T-helper 9 cell (primary cell): Measurements from ENCODE around the gene TEX53.

Experiments
- DNase-seq: peaks from one replicate; pipeline ENCODE4 v3.0.0-alpha.2; 2020
- total RNA-seq, 2 donors: gene quantifications; one replicate each; lab custom pipeline; 2026; lab: John Stamatoyannopoulos, UW

The TEX53 gene
- total RNA-seq: 0 reads per million in 2 donors

DNA sequence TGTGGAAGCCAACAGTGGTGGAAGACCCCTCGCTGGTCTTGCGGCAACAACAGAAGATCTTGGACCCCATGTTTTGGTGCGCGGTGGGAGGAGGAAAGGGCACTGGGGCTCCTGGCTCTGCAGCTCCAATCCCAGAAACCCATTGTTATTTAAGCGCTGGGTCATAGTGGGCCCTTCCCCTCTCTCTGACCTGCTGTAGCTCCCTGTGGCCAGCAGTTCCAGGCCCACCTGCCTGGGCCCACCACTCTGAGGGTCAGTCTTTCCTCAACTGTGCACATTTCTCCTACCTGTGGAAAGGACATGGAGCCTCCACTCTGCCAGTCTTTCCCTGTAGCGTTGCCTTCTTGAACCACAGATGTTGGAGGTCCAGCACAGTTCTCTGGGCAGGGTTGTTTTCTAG, at the start of gene TEX53:
TEX53 (minus strand) TSS at position 101 of the 400 bp plus-strand sequence; CDS start at position 70, 31 bp downstream.
- no peak for DNase-seq

DNA sequence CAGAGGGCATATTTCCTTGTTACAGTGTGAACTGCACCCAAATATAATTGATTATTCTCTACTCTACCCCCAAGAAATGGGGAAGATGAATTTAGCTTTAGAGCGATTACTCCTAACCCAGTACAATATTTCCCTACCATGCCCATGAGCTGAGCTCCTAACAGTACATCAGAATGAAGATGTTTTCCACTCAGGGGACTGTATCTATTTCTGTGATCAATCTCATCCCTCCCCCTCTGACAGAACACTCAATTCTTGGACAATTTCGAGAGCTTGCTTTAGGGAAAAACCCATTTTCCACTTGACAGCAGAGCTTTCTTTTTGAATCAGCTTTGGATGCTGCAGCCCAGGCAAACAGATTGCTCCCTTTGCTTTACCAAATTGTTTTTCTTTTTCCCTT, 49.1 kb upstream of the TEX53 start:
- DNase-seq: no peak

DNA sequence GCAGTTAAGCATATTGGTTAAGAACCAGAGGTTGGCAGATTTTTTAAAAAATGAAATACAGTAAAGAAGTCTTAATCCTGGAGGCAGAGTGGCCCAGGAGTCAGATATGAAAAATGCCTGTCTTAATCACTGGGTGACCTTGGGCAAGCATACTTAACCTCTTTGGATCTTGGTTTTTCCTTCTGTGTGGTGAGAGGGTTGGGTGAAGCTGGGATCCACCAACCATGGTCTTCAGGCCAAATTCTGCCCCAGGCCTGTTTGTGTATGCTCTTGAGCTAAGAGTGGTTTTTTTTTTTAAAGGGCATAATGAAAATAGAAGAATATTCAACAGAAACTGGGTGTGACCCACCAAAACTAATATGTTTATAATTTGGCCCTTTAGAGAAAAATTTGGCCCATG, 44.4 kb upstream of the TEX53 start:
- DNase-seq: no peak

DNA sequence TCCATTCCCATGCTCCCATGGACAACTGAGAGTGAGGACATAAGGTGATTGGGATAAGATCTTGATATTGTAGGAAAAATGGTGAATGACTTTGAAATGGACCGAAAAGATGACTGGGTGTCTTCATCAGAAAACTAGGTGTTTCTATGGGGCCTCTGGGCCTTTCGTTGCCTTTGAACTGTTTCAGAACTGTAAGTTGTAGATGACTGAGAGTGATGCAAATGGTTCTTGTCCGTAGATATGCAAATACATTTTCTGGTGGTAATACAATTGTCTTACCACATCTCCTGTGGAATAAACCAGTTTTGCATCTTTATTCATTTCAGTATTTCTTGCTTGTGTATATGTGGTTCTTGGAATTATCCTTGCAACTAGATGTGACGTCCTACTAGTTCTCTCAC, 40.3 kb upstream of the TEX53 start:
- DNase-seq: no peak

DNA sequence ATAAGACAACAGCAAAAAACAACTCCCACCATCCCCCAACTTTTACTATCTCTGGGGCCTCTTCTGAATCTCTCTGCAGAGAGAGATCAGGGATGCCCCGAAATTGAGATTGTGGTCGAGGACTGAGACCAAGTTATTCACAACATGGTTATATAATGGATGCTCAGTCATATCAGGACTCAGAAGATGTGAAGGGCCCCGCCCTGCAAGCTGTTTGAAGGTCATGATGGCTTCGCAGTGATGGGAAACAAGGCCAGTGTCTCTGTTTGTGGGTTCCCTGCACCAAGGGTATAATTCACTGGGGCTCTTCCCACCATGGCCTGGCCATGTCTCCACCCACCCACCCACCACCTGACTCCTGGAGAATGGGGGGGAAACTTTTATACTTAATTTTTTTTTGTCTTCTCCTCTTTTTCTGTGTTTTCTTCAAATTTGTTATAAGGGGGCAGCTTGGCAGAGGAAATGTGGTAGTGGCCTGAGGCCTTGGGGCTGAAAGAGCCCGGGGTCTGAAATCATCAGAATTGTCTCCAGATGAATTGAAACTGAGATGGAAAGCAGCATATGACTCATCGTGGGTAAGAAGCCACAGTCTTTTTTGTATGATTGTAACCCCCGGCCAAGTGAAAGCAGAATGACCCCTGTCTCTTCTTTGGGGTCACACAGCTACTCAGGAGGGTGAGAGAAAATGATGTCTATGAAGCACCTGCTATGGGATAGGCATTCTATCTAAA, 39.4 kb upstream of the TEX53 start:
- DNase-seq: no peak

DNA sequence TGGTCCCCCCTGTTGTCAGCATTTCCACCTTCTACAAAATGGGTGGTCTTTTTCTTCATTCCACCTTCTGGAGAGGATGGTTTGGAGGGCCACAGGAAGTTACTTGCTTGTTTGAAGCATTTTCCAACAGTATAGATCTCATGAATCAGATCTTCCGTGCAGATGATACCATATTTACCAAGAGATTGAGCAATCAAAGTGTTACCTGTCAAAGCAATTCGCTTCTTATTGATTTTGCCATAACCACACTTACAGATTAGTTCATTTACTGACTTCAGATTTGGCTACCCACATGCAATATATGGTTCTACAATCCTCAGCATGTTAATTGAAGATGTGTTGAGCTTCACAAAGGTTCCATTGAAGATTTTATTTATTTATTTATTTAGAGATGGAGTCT, 38.3 kb upstream of the TEX53 start:
- no peak for DNase-seq

DNA sequence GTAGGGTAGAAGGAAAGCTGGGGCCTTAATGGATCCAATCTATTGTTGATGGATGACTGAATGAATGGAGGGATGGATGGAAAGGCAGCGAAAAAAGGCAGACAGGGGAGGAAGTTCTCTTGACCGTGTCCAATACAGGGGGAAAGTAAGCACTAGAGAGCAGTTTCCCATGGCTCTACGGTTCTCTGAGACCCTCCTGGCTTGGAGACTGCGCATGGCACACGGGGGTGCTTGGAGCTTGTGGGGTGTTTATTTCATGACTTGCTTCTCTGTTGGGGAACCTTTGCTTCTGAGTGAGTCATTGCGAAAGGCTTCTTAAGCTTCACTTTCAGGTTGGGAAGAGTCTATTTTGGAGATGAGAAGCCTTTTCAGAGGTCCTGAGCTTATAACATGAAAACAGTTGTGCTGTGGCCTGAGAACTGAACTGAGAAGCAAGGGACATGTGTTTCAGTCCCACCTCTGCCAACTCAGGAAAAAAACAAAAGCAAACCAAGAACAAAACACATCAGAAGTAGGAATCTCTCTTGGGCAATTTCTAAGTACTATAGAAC, 37.2 kb upstream of the TEX53 start:
- no peak for DNase-seq

DNA sequence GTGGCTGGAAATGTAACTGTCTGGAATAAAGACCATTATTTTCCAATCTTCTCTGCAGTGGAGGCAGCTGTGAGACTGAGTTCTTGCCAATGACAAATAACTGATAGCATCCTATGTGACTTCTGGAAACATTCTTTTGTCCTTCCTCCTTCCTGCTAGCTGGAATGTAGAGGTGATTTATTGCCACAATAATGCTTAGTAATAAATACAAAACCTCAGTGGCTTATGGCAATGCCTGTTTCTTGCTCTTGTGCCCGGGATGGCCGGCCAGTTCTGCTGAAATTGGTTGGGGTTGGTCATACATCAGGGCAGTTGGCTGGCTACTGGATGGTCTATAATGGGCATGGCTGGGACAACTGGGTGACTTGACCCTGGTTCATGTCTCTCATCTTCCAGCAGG, 36.5 kb upstream of the TEX53 start:
- no peak for DNase-seq

DNA sequence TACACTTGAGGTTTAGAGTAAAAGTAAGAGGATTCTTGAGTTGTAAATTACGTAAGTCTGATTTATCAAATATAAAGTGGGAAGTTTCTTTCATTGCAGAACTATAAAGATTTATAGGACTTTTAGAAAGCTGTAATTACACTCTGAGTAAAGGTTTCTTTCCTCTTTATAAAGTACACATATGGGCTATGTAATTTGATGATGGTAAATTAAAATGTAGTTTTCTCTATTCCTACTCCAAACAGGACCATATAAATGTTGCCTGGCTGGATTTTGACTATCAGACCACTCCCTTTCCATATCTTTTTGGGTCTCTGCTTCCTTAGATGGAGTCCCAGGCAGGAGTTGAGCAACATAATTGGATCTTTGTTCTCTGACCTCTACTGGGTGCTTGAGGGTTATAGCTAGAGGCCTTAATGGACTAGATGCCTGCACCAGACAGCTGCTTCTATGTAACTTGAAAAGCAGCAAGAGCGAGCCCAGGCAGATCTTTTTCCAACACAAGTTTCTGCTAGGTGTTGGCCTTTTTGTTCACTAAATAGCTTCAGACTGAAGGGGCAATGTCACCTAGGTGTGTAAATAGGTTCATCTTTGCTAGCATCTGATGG, 35.7 kb upstream of the TEX53 start:
- no peak for DNase-seq

DNA sequence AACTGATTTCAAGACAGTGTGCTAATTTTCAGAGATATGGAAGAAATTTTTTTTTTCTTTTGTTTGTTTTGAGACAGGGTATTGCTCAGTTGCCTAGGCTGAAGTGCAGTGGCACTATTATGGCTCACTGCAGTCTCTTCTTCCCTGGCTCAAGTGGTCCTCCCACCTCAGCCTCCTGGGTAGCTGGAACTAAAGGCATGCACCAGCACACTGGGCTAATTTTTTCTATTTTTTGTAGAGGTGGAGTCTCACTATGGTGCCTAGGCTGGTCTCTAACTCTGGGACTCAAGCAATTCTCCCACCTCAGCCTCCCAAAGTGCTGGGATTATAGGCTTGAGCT, 34.3 kb upstream of the TEX53 start:
- DNase-seq: no peak

DNA sequence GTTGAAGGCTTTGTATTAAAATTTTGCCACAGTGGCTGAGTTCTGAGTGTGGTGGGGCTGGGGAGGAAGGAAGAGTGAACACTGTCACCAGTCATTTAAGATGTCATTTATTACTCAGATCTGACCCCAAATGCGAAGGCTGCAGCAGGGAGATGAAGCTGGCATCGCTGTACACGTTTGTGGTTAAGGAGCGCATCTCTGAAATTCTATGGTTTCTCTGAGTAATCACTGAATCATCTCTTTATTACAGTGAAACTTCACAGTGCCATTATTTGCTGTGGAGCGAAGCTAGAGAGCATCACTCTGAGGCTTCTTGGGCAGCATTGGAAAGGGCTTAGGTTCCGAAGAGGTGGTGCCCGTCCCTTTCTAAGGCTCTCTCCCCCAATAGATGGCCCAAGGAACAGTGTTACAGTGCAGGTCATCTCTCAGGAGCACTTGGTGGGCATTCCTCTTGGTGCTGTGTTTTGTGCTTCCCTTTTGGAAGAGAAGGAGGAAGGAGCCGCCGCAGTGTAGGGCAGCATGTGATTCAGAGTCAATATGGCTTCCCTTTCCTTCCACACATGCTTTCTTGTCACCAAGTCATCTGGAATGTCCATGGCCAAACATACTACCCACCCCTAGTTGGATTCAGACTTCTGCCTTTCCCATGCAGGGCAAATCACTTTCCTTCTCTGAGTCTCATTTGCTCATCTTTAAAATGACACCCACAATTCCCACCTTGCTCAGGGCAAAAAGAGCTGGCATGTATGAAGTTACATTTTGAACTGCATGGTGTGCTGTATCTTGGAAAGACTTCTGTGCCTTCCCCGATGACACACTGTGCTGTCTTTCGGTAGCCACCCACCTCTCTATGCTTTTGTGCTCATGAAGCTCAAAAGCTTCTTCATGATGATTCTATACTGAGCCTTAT, 33.7 kb upstream of the TEX53 start:
- DNase-seq: peak; percentile 32

DNA sequence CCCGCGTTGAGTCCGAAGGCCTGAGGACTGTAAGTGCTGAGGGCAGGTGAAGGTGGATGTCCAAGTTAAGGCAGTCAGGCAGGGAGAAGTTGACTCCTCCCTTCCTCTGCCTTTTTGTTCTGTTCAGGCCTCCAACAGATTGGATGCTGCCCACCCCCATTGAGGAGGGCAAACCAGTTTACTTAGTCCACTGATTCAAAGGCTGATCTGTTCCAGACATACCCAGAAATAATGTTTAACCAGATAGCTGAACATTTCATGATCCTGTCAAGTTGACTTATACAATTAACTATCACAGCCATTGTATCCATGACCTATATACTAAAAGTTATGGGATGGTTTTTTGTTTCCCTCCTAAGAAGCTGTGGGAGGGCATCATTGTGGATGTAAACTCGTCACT, 32.7 kb upstream of the TEX53 start:
- no peak for DNase-seq

DNA sequence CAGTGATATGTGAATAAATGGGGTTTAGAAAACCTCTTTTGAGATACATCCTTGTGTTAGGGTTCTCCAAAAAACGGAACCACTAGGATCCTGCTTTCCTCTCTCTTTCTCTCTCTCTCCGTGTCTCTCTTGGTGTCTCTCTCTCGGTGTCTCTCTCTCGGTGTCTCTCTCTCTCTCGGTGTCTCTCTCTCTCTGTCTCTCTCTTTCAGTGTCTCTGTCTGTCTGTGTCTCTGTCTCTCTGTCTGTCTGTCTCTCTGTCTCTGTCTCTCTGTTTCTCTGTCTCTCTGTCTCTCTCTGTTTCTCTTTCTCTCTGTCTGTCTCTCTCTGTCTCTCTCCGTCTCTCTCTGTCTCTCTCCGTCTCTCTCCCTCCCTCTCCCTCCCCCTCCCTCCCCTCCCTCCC, 32.2 kb upstream of the TEX53 start:
- no peak for DNase-seq

DNA sequence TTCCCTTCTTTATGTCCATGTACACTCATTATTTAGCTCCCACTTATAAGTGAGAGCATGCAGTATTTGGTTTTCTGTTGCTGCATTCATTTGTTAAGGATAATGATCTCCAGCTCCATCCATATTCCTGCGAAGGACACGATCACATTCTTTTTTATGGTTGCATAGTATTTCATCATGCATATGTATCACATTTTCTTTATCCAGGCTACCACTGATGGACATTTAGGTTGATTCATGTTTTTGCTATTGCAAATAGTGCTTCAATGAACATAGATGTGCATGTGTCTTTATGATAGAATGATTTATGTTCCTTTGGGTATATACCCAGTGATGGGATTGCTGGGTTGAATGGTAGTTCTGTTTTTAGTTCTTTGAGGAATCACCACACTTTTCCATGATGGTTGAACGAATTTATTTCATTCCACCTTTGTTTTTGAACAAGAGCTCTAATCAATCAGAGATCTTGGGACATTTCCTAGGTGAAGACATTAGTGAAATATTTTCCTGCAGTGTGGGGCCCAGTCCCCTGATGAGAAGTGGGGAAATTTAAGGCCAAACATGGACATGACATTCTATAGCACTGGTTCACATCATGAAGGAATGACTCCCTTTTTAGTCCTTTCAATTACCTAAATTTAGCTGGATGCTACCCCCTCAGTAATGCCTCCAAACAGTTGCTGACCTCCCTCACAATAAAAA, 31.5 kb upstream of the TEX53 start:
- no peak for DNase-seq

DNA sequence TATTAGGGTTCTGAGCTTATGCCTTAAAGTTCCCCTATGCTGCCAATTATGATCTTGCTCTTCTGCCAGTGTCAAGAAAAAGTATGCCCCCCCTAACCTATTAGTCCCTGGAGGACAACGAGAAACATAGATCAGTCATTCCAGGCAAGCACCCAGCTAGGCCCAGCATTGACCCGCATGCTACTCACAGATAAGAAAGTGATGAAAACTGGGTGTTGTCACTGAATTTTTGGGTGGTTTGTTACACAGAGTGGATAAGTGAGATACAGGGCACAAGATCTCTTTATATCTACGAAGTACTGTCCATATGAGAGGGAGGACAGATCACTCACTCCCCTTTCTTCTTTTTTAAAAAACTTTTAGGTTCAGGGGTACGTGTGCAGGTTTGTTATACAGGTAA, 30.8 kb upstream of the TEX53 start:
- no peak for DNase-seq

DNA sequence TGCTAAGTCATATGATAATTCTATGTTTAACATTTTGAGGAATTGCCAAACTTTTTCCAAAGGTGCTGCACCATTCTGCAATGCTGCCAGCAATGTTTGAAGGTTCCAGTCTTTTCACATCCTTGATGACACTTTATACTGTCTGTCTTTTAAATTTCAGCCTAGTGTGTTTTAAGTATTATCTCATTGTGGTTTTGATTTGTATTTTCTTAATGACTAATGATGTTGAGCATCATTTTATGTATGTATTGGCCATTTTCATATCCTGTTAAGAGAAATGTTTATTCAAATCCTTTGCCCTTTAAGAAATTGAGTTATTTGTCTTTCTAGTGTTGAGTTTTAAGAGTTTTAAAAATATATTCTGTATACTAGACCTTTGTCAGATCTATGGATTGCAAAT, 29.4 kb upstream of the TEX53 start:
- no peak for DNase-seq

DNA sequence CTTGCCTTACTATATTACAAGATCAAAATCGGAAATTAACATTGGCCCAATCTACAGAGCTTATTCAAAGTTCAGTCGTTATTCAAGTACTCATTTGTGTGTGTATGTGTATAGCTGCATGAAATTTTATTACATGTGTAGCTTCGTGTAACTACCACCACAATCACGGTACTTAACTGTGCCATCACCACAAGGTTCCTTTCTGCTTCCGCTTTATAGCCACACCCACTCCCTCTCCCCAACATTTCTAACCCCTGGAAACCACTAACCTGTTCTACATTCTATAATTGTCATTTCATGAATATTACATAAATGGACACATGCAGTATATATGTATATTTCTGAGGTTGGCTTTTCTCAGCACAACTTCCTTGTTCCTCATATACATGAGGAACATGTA, 28.3 kb upstream of the TEX53 start:
- no peak for DNase-seq

DNA sequence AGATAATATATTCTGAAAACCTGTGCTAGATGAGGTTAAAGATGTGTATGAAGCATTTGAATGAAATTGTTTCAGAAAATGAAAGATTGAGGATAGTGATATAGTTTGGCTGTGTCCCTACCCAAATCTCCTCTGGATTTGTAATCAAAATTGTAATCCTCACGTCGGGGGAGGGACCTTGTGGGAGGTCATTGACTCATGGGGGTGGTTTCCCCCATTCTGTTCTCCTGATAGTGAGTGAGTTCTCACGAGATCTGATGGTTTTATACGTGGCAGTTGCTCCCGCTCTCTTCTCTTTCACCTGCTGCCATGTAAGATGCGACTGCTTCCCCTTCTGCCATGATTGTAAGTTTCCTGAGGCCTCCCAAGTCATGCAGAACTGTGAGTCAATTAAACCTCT, 26.4 kb upstream of the TEX53 start:
- DNase-seq: no peak

DNA sequence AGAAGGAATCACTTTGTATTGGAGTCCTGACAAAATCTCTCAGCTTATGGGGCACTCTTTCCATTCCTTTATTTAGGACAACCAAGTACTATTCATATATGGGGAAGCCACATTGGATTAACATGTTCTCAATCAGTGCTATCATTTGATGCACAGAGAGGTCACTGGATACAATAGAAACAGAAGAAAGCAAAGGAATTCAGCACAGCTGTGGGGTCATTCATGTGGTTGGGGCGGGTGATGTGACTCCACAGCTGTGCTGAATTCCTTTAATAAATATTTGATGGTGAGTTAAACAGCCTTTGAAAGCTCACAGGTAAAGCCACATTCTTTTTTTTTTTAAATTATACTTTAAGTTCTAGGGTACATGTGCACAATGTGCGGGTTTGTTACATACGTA, 25.2 kb upstream of the TEX53 start:
- DNase-seq: no peak

DNA sequence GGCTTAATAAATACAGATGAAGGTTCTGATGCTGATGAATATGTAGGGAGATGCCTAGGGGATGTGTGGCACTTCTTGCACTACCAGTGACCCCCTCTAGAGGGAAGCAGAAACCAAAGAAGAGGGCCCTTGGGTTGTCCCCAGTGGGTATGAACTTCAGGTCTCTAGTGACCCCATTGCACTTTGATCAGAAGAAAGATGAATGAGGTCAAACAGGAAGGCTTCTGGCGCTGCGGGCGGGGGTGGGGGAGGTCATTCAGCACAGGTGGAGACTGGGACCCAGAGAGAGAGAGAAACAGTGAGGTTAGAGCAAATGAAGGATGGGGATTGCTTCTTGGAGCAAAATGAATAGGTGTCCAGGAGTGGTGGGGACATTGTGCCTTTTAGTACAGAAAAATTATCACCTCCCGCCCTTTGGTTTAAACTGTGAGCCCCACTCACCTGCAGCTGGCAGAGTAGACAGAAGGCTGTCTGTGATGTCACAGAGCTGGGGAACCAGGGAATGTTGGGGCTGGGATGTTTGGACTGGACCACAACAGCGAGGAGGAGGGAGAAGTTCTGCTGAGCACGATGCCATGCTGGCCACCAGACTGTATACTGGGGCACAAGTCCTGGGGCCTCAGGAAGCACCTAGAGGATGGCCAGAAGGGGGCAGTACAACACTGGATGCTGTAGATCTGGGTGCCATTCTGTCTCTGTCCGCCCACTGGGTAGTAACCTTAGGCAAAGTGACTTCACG, 24.2 kb upstream of the TEX53 start, which contains the start of gene TEX48:
TEX48 (minus strand) TSS at position 599 of the 739 bp plus-strand sequence. CDS start 10,469 bp downstream, outside the sequence.
- DNase-seq: peak; percentile 66

DNA sequence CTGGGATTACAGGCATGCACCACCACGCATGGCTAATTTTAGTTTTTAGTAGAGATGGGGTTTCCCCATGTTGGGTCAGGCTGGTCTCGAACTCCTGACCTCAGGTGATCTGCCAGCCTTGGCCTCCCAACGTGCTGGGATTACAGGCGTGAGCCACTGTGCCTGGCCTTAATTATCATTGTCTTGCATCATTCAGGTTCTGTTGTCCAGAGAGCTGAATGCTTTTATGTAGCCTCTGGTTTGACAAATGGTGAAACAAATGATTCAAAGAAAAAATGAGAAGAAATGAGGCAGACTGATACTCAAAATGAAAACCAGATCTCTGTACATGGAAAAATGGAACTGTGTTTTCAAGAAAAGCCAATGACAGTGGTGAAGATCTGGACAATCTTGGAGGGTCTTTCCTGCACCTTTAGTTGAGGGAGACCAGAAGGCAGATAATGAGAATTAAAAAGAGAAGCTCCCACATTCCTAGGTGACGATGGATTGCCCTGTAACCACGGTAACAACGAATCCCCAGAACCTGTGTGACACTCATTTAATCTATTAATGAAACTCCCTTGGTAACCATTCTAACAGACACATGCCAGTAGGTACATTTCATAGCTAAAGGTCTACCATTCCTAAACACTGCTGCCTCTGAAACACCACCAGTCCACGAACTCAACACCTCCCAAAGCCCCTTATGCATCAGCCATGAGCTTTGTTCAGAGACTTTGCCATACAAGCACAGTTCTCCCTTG, 22.8 kb upstream of the TEX53 start:
- DNase-seq: no peak
